TTC549 (cell line): ENCODE data around the gene MIPOL1.

Source experiments
- FAIRE-seq: peaks from 2 replicates; lab custom pipeline; 2012; peaks lifted over from hg19 to GRCh38; lab: Jason Lieb, UNC

MIPOL1 gene

DNA sequence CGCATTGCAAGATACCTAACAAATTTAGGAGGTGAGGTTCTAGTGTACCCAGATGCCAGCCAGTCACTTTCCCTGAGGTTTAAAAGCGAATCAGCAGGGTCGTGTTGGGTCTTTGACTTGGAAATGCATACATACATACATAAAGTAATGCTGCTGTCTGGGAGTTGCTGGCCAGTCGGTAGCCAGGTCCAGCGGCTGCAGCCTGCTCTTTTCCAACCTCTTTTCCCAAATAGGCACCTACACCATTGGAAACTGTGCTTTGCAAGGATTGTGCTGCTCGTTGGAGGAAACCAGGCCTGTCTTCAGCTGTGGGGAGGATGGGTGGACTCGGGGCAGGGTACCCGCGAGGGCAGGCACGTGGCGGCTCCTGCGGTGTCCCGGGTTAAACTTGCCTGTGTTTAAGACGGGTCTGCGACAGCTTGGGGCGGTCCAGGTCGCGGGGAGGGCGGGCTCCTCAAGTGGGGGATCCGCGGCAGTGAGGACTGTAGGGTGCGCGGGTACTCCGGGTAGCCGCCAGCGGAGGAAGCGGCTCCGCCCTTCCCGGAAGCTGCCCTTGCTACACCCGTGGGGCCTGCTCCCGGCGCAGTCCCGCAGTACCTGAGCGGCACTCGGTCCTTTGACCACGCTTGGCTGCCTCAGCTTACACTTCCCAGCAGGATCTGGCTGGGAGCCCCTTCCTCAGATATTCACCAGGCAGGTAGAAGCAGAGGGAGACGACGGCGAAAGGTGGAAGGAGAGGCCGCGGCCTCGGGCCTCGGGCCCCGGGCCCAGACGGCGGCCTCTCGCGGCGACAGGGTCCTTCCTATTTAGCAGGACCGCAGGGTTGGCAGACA is 400.4 kb downstream of the MIPOL1 start:
- no peak for FAIRE-seq

DNA sequence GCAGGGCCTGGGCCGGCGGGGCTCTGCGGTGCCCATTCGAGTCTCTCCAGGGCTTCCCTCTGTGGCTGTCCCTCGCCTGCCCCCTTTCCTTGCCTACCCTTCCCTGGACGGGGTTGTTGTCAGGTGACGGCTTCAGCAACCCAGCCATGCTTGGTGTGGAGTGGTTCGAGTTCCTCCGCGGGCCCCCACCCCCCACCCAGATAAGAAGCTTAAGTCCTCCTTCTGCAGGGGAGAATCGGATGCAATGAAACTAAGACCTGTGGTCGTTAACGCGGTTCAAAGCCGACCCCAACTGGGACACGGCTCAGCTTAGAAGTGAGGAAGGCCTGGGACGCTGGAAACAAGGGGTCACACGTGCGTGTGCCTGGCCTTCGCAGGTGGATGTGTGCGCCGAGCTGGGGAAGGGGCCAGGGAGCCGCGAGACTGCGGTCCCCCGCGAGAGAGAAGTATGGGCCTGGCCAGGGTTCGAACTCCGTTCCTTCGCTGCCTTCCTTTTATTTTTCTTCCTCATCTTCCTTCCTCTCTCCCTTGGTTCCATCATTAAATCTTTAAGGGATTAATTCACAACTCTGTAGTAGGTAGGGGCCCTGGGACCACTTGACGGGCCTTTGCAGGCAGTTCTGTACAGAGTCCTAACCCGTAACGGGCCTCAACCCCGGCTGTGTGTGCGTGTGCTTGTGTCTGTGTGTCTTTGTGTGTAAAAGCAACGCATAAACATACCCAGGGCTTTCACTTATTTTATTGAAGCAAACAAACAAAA is 401.2 kb downstream of the MIPOL1 start:
- FAIRE-seq, result no peak

DNA sequence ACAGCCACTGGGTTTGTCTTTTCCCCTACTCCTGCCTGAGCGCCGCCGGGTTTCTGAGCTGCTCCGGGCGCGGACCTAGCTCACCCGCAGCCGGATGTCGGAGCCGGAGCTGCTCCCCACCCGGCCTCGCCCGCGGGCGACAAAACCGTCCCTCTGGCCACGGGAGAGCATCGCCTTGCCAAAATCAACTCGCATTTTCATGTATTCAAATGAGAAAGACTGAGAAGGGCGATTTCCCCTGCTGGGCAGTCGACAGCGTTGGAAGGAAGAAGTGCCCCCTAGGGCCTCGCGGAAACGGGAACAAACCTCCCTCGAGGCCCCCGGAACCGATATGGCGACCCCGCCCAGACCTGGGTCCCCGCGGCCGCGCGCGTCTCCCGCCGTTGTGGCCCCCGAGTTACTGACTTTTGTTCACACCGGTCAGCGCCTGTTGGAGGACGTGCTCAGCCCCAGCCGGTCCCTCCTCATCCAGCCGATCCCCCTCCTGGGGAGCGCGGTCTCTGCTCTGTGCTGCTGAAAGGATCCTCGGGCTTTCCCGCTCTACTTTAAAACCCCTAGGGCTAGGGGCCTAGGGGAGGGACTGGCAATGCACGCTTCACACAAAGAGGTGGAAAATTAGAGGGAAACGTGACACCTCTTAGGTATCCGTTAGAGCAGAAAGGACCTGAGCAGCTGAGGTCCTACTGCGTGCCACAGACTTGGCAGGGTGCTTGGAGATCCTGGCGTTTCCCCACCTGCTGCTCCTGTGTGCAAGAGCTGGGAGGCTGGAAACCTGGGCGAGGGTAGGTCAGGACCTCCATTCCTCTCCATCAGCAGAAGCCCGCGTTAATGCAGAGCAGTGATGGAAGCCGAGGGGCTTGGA is 402.0 kb downstream of the MIPOL1 start:
- FAIRE-seq, result no peak

DNA sequence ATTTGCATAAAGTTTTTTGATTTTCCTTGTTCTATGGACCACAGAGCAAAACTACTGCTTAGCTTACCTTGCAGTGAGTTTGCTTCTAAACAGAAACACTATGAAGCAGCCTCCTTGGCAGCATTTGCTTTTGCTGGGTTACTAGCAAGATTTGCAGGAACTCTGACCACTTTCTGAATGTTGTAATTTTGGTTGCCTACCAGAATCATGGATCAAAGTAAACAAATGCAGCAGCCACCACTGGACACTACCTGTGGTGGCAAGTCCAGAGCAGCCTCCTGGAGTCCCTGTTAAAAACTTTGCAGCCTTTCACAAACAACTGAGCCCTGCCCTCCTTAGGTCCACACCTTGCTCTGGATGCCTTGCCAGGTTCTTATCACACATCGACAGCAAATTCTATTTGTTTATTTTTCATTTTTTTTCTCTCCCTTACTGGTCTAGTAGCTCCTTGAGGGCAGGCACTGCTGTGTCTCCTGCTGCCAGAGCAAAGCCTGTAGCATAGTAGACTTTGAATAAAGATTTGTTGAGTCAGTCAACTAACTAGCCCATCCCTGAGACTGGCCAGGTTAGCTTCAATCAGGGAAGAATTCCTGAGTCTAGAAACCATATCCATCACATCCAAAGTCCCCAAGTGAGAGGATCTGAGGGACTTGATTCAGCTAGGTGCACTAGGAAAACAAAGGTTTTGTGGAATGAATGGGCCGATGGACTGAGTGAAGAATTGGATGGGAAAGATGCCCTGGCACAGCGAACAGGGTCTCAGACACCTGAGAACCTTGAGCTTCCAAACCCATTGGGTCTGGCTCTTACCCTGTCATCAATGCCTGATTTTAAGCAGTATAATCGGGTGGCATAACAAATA is 403.4 kb downstream of the MIPOL1 start:
- FAIRE-seq, result no peak

DNA sequence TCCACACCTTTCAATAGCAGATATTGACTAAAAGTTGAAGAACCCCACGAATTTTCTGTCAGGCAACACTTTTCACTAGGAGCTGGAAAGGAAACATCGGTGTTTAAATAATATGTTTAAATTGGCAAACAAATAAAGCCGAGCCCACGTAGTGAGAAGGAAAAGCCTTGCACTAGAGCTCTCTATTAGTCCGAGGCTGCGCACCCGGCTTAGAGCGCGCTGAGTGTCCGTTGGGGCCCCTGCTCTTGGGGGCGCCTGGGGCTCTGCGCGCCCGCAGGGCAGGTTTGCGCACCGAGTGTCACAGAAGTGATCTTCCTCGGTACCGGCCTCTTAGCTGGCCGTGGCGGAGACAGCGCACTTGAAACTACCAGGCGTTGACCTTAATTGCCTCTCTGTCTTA is 404.1 kb downstream of the MIPOL1 start:
- no peak for FAIRE-seq
